H9 (cell line): ENCODE data around the gene EPS8. TPM values are rescaled to one million over a fixed set of nuclear protein-coding genes. Genes with fewer than 3 reads are reported as not detected.

Experiments used
- DNase-seq: peaks from one replicate; pipeline ENCODE4 v3.0.0-alpha.2; 2017
- H2AFZ ChIP-seq: one replicate; pipeline ENCODE4 v1.6.1; 2013; ENCODE audit warnings: mild to moderate bottlenecking, low read length, control low read depth, moderate library complexity
- H2AK5ac ChIP-seq: 2 replicates; pipeline ENCODE4 v1.6.1; 2013; ENCODE audit warnings: low read length, control low read depth, mixed read lengths; ENCODE audit not compliant: insufficient read length
- H2BK120ac ChIP-seq: one replicate; pipeline ENCODE4 v1.6.1; 2013; ENCODE audit warnings: low read depth, mild to moderate bottlenecking, low read length, control low read depth, inconsistent platforms; ENCODE audit not compliant: poor library complexity, severe bottlenecking
- H2BK12ac ChIP-seq: 2 replicates; pipeline ENCODE4 v1.6.1; 2013; ENCODE audit warnings: low read length, control low read depth, mixed read lengths, low read depth; ENCODE audit not compliant: insufficient read length
- H2BK15ac ChIP-seq: 2 replicates; pipeline ENCODE4 v1.6.1; 2013; ENCODE audit warnings: low read depth, low read length, control low read depth
- H2BK20ac ChIP-seq: one replicate; pipeline ENCODE4 v1.6.1; 2013; ENCODE audit warnings: low read depth, mild to moderate bottlenecking, low read length, control low read depth, inconsistent platforms; ENCODE audit not compliant: poor library complexity, severe bottlenecking
- H2BK5ac ChIP-seq: 2 replicates; pipeline ENCODE4 v1.6.1; 2013; ENCODE audit warnings: low read length, control low read depth, mixed read lengths; ENCODE audit not compliant: insufficient read length
- H3K14ac ChIP-seq: 2 replicates; pipeline ENCODE4 v1.6.1; 2013; ENCODE audit warnings: low read length, control low read depth; ENCODE audit not compliant: insufficient read depth
- H3K18ac ChIP-seq: 2 replicates; pipeline ENCODE4 v1.6.1; 2013; ENCODE audit warnings: low read depth, mild to moderate bottlenecking, mixed read lengths, low read length, control low read depth; ENCODE audit not compliant: insufficient read length
- H3K23ac ChIP-seq: 2 replicates; pipeline ENCODE4 v1.6.1; 2013; ENCODE audit warnings: low read length, control low read depth, mixed read lengths, low read depth; ENCODE audit not compliant: insufficient read length
- H3K23me2 ChIP-seq: 2 replicates; pipeline ENCODE4 v1.6.1; 2013; ENCODE audit warnings: low read depth, mild to moderate bottlenecking, mixed read lengths, low read length, control low read depth; ENCODE audit not compliant: insufficient read length, poor library complexity, severe bottlenecking
- H3K27ac ChIP-seq: 2 replicates; pipeline ENCODE4 v1.5.1; 2013; ENCODE audit warnings: low read length, control low read depth, mixed read lengths, low read depth; ENCODE audit not compliant: insufficient read length
- H3K27me3 ChIP-seq: 2 replicates; pipeline ENCODE4 v1.6.1; 2013; ENCODE audit warnings: low read length, control low read depth, inconsistent platforms; ENCODE audit not compliant: insufficient read depth
- H3K4ac ChIP-seq: 2 replicates; pipeline ENCODE4 v1.6.1; 2013; ENCODE audit warnings: low read depth, mild to moderate bottlenecking, control low read depth, inconsistent platforms, low read length, moderate library complexity
- H3K4me1 ChIP-seq: 2 replicates; pipeline ENCODE4 v1.6.1; 2013; ENCODE audit warnings: low read length, control low read depth, inconsistent platforms; ENCODE audit not compliant: insufficient read depth
- H3K4me2 ChIP-seq: 2 replicates; pipeline ENCODE4 v1.6.1; 2013; ENCODE audit warnings: low read length, control low read depth, mixed read lengths; ENCODE audit not compliant: insufficient read length, insufficient read depth
- H3K56ac ChIP-seq: 2 replicates; pipeline ENCODE4 v1.6.1; 2013; ENCODE audit warnings: low read depth, mild to moderate bottlenecking, mixed read lengths, low read length, control low read depth; ENCODE audit not compliant: insufficient read length
- H3K79me1 ChIP-seq: 2 replicates; pipeline ENCODE4 v1.6.1; 2013; ENCODE audit warnings: low read depth, mild to moderate bottlenecking, moderate library complexity, low read length, control low read depth, inconsistent platforms; ENCODE audit not compliant: insufficient read depth, poor library complexity, severe bottlenecking
- H3K79me2 ChIP-seq: 2 replicates; pipeline ENCODE4 v1.6.1; 2013; ENCODE audit warnings: low read length, control low read depth, inconsistent platforms; ENCODE audit not compliant: insufficient read depth
- H3K9ac ChIP-seq: 2 replicates; pipeline ENCODE4 v1.6.1; 2013; ENCODE audit warnings: low read length, control low read depth, mixed read lengths; ENCODE audit not compliant: insufficient read length; ENCODE audit errors: extremely low read depth
- H3K9me3 ChIP-seq: one replicate; pipeline ENCODE4 v1.6.1; 2013; ENCODE audit warnings: low read depth, low read length, inconsistent platforms; ENCODE audit not compliant: control insufficient read depth
- H3T11ph ChIP-seq: one replicate; pipeline ENCODE4 v1.6.1; 2013; ENCODE audit warnings: mild to moderate bottlenecking, low read length, control low read depth, inconsistent platforms
- H4K20me1 ChIP-seq: one replicate; pipeline ENCODE4 v1.6.1; 2013; ENCODE audit not compliant: control insufficient read depth, insufficient read length, insufficient read depth
- H4K5ac ChIP-seq: 2 replicates; pipeline ENCODE4 v1.6.1; 2013; ENCODE audit warnings: low read depth, mild to moderate bottlenecking, mixed read lengths, low read length, control low read depth; ENCODE audit not compliant: insufficient read length
- H4K8ac ChIP-seq: replicated peaks from 2 replicates; pipeline ENCODE4 v1.6.1; 2013; ENCODE audit warnings: low read length, control low read depth, mixed read lengths, low read depth; ENCODE audit not compliant: insufficient read length
- H4K91ac ChIP-seq: 2 replicates; pipeline ENCODE4 v1.6.1; 2013; ENCODE audit warnings: low read depth, mild to moderate bottlenecking, moderate library complexity, mixed read lengths, low read length, control low read depth; ENCODE audit not compliant: insufficient read length
- H3K27ac Mint-ChIP-seq, 3 experiments: 2 replicates in 2 of 3; 3 replicates in 1 of 3; pipeline ENCODE4 v1.8.0; 2020 to 2021; ENCODE audit warnings: mixed read lengths in 3 of 3, mild to moderate bottlenecking in 1 of 3, moderate library complexity in 1 of 3
- H3K27me3 Mint-ChIP-seq: 2 replicates; pipeline ENCODE4 v1.8.0; 2021; ENCODE audit warnings: low read depth, mild to moderate bottlenecking, moderate library complexity, mixed read lengths
- H3K36me3 Mint-ChIP-seq, 3 experiments: 2 replicates in 2 of 3; 3 replicates in 1 of 3; pipeline ENCODE4 v1.8.0; 2020 to 2021; ENCODE audit warnings: low read depth in 3 of 3, mixed read lengths in 3 of 3; ENCODE audit not compliant: insufficient read depth in 1 of 3
- H3K4me1 Mint-ChIP-seq, 2 experiments: 2 replicates each; pipeline ENCODE4 v1.8.0; 2020; ENCODE audit warnings: mixed read lengths in 2 of 2
- H3K4me3 Mint-ChIP-seq, 2 experiments: 2 replicates in 1 of 2; 3 replicates in 1 of 2; pipeline ENCODE4 v1.8.0; 2020 to 2021; ENCODE audit warnings: mild to moderate bottlenecking in 2 of 2, mixed read lengths in 2 of 2, moderate library complexity in 1 of 2
- H3K9me3 Mint-ChIP-seq, 2 experiments: 2 replicates in 1 of 2; 3 replicates in 1 of 2; pipeline ENCODE4 v1.8.0; 2020; ENCODE audit warnings: mild to moderate bottlenecking in 2 of 2, mixed read lengths in 2 of 2, moderate library complexity in 1 of 2
- CTCF ChIP-seq: fragments of 200-600 bp; sonication (generic); conservative IDR thresholded peaks from 3 replicates; pipeline ENCODE4 v1.8.0; 2021; ENCODE audit warnings: antibody characterized with exemption, mild to moderate bottlenecking
- WGBS: extraction: QIAGEN DNeasy Blood & Tissue Kit; methylation state at CpG from one replicate; pipeline ENCODE4 v1.1.7; 2013; ENCODE audit warnings: missing lambda C conversion rate, low lambda C conversion rate, mixed read lengths; ENCODE audit not compliant: insufficient read length; ENCODE audit errors: extremely low coverage; 5-methylcytosine and 5-hydroxymethylcytosine counted together
- total RNA-seq: library from RNA; stranded (reverse); gene quantifications from 2 replicates; pipeline ENCODE4 v1.2.1, GENCODE V29; 2021

Gene EPS8
- total RNA-seq, 1 experiment from 2014 or later: 2.2 TPM

GRCh38 chr12:15702276-15702675 lies 86.9 kb downstream of the EPS8 start:
- no peak overlapping the region for H2AFZ ChIP-seq
- H3K79me1 ChIP-seq: no peaks in the 10 kb centered on the region
- no peaks in the 10 kb centered on the region for H3K9me3 Mint-ChIP-seq
- no peak overlapping the region for H3T11ph ChIP-seq
- no peak overlapping the region for H2BK12ac ChIP-seq
- H4K5ac ChIP-seq: no peak overlapping the region
- no peak overlapping the region for H3K4ac ChIP-seq
- H3K4me1 Mint-ChIP-seq: peaks cover 6 to 13% of the 10 kb centered on the region in 2 experiments
- H2BK15ac ChIP-seq: no peak overlapping the region
- no peak for DNase-seq
- no peak overlapping the region for H3K27ac Mint-ChIP-seq
- no peaks in the 10 kb centered on the region for H3K27me3 Mint-ChIP-seq
- H2AK5ac ChIP-seq: no peak overlapping the region
- no peaks in the 10 kb centered on the region for H3K23me2 ChIP-seq
- no peak overlapping the region for H3K14ac ChIP-seq
- H3K79me2 ChIP-seq: no peaks in the 10 kb centered on the region
- H2BK20ac ChIP-seq: no peak overlapping the region
- no peaks in the 10 kb centered on the region for H3K4me1 ChIP-seq
- H3K23ac ChIP-seq: no peak overlapping the region
- H3K36me3 Mint-ChIP-seq: no peaks in the 10 kb centered on the region
- no peak overlapping the region for H2BK120ac ChIP-seq
- H4K20me1 ChIP-seq: no peaks in the 10 kb centered on the region
- no peak overlapping the region for H4K8ac ChIP-seq
- H3K27ac ChIP-seq: no peak overlapping the region
- H3K56ac ChIP-seq: no peak overlapping the region
- H4K91ac ChIP-seq: no peak overlapping the region
- H3K27me3 ChIP-seq: no peaks in the 10 kb centered on the region
- no peak overlapping the region for H3K4me2 ChIP-seq
- H3K4me3 Mint-ChIP-seq: no peak overlapping the region
- H3K18ac ChIP-seq: no peak overlapping the region
- WGBS: no CpG with 5 or more reads among the region's 2 CpGs
- TF ChIP-seq CTCF: no peak
- no peak overlapping the region for H3K9ac ChIP-seq
- no peak overlapping the region for H2BK5ac ChIP-seq
- no peaks in the 10 kb centered on the region for H3K9me3 ChIP-seq
